ENCODE measurements around the gene LDLRAD4.

LDLRAD4 gene

DNA sequence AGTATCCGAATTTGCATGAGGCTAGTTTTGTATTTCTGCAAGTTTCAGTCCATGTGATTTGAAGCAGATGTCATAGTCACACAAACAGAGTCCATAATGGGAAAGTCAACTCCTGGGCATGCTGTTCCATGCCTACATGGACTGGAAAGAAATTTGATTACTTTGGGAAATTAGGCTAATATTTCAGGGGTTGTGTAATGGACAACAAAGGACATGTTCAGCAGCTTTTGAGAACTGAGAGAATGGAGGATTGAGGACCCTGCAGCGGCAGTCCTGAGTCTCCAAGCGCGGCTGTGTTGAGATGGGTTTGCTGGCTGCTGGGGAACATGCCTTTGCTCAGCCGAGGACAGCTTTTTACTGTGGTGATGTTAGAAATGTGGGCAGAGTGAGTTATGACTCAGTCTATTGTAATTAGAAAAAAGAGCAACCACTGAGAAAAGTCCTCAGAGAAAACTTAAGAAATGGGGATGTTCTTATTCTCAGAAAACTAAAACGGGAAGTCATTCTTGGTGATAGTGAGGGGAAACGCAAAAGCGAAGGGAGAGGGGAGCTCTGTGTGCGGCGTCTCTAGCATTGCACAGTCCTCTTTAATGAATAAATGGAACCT is 358.6 kb downstream of the LDLRAD4 start:
- H3K27me3 ChIP-seq (ENCODE audit: control insufficient read depth in 2 of 2, insufficient read depth in 2 of 2, low read length in 2 of 2) = no peaks in the 10 kb centered on the region
- H3K36me3 ChIP-seq (ENCODE audit: control insufficient read depth in 2 of 2, insufficient read depth in 2 of 2, low read length in 2 of 2) = no peaks in the 10 kb centered on the region
- H3K27ac ChIP-seq (ENCODE audit: low read depth in 2 of 2, low read length in 2 of 2) = no peak overlapping the region
- H3K9ac ChIP-seq (ENCODE audit: low read depth in 1 of 2, low read length in 2 of 2) = no peak overlapping the region
- H3K4me3 ChIP-seq (ENCODE audit: low read length in 2 of 2) = no peak overlapping the region
- no peaks in the 10 kb centered on the region for H3K9me3 ChIP-seq (ENCODE audit: control insufficient read depth in 2 of 2, low read length in 2 of 2)
- H3K4me1 ChIP-seq (ENCODE audit: control insufficient read depth in 2 of 2, insufficient read depth in 2 of 2, low read length in 2 of 2) = no peaks in the 10 kb centered on the region

DNA sequence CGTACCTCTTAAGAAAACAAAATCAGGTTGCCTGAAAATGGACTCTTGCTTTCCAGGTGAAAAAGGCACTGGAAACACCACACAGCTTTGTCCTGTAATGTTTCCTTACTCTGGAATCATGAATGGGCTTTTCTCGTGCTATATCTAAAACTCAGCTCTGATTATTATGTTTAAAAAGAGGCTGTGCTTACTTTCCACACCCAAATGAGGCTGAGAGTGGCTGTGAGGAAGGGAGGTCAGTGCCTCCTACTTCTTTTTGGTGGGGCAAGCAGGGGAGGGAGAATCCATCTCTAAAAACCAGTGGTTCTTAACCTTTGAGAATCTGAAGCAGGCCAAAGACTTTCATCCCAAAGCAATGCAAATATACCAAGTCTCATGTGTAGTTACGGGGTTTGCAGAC is 359.2 kb downstream of the LDLRAD4 start:
- Histone ChIP-seq H3K4me3 (ENCODE audit: low read length in 2 of 2) (no peak overlapping the region), H3K27me3 (ENCODE audit: control insufficient read depth in 2 of 2, insufficient read depth in 2 of 2, low read length in 2 of 2) (no peaks in the 10 kb centered on the region), H3K27ac (ENCODE audit: low read depth in 2 of 2, low read length in 2 of 2) (no peak overlapping the region), H3K36me3 (ENCODE audit: control insufficient read depth in 2 of 2, insufficient read depth in 2 of 2, low read length in 2 of 2) (no peaks in the 10 kb centered on the region), H3K9me3 (ENCODE audit: control insufficient read depth in 2 of 2, low read length in 2 of 2) (no peaks in the 10 kb centered on the region), H3K9ac (ENCODE audit: low read depth in 1 of 2, low read length in 2 of 2) (no peak overlapping the region), H3K4me1 (ENCODE audit: control insufficient read depth in 2 of 2, insufficient read depth in 2 of 2, low read length in 2 of 2) (no peaks in the 10 kb centered on the region)

DNA sequence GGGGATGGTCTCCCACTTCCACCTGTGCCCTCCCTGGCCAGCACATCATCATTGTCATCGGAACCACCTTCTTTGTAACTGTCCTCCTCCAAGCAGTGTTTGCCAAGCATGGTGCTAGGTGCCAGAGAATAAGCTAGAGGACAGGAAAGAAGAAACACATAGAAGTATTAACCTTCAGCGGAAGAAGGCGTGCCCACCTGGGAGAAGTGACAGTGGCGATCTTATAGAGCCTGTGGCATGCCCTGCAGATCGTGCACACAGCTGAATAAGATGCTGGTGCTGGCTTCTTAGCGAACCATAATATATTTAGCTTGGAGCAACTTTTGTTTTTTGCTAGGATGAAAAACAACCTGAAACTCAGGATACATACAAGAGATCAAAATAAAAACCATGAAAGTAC is 359.8 kb downstream of the LDLRAD4 start:
- H3K4me1 ChIP-seq (ENCODE audit: control insufficient read depth in 2 of 2, insufficient read depth in 2 of 2, low read length in 2 of 2) = no peaks in the 10 kb centered on the region
- H3K36me3 ChIP-seq (ENCODE audit: control insufficient read depth in 2 of 2, insufficient read depth in 2 of 2, low read length in 2 of 2) = no peaks in the 10 kb centered on the region
- no peak overlapping the region for H3K9ac ChIP-seq (ENCODE audit: low read depth in 1 of 2, low read length in 2 of 2)
- H3K27ac ChIP-seq (ENCODE audit: low read depth in 2 of 2, low read length in 2 of 2) = no peak overlapping the region
- H3K4me3 ChIP-seq (ENCODE audit: low read length in 2 of 2) = no peak overlapping the region
- no peaks in the 10 kb centered on the region for H3K27me3 ChIP-seq (ENCODE audit: control insufficient read depth in 2 of 2, insufficient read depth in 2 of 2, low read length in 2 of 2)
- no peaks in the 10 kb centered on the region for H3K9me3 ChIP-seq (ENCODE audit: control insufficient read depth in 2 of 2, low read length in 2 of 2)

DNA sequence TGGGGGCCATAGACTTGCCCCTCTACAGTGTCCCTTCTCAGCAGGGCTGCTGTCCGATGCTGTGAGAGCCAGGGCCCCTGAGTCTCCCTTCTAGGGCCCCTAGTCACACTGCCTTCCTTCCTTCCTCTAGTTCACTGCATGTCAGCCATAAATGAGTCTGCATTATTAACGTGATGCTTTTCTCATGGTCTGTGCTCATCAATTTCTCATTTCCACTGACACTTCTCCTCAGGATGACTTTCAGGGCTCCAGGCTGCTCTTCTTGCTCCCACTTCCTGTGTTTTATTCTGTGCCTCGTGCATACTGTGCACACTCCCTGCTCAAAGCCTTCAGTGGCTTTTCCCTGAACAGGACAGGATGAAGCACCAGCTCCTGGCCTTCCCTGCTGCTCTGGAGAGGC is 361.3 kb downstream of the LDLRAD4 start:
- Histone ChIP-seq H3K9me3 (ENCODE audit: control insufficient read depth in 2 of 2, low read length in 2 of 2) (no peaks in the 10 kb centered on the region), H3K36me3 (ENCODE audit: control insufficient read depth in 2 of 2, insufficient read depth in 2 of 2, low read length in 2 of 2) (no peaks in the 10 kb centered on the region), H3K9ac (ENCODE audit: low read depth in 1 of 2, low read length in 2 of 2) (no peak overlapping the region), H3K27me3 (ENCODE audit: control insufficient read depth in 2 of 2, insufficient read depth in 2 of 2, low read length in 2 of 2) (no peaks in the 10 kb centered on the region), H3K4me1 (ENCODE audit: control insufficient read depth in 2 of 2, insufficient read depth in 2 of 2, low read length in 2 of 2) (no peaks in the 10 kb centered on the region), H3K27ac (ENCODE audit: low read depth in 2 of 2, low read length in 2 of 2) (no peak overlapping the region), H3K4me3 (ENCODE audit: low read length in 2 of 2) (no peak overlapping the region)

- H3K9ac ChIP-seq (ENCODE audit: low read depth in 1 of 2, low read length in 2 of 2) = no peak overlapping the region
- no peaks in the 10 kb centered on the region for H3K9me3 ChIP-seq (ENCODE audit: control insufficient read depth in 2 of 2, low read length in 2 of 2)
- no peaks in the 10 kb centered on the region for H3K4me1 ChIP-seq (ENCODE audit: control insufficient read depth in 2 of 2, insufficient read depth in 2 of 2, low read length in 2 of 2)
- H3K36me3 ChIP-seq (ENCODE audit: control insufficient read depth in 2 of 2, insufficient read depth in 2 of 2, low read length in 2 of 2) = no peaks in the 10 kb centered on the region
- no peak overlapping the region for H3K4me3 ChIP-seq (ENCODE audit: low read length in 2 of 2)
- H3K27ac ChIP-seq (ENCODE audit: low read depth in 2 of 2, low read length in 2 of 2) = no peak overlapping the region
- H3K27me3 ChIP-seq (ENCODE audit: control insufficient read depth in 2 of 2, insufficient read depth in 2 of 2, low read length in 2 of 2) = no peaks in the 10 kb centered on the region
Observed at GRCh38 chr18:13580351-13580750, 361.8 kb downstream of the LDLRAD4 start.

- no peak overlapping the region for H3K9ac ChIP-seq (ENCODE audit: low read depth in 1 of 2, low read length in 2 of 2)
- no peaks in the 10 kb centered on the region for H3K4me1 ChIP-seq (ENCODE audit: control insufficient read depth in 2 of 2, insufficient read depth in 2 of 2, low read length in 2 of 2)
- H3K36me3 ChIP-seq (ENCODE audit: control insufficient read depth in 2 of 2, insufficient read depth in 2 of 2, low read length in 2 of 2) = no peaks in the 10 kb centered on the region
- no peaks in the 10 kb centered on the region for H3K9me3 ChIP-seq (ENCODE audit: control insufficient read depth in 2 of 2, low read length in 2 of 2)
- no peak overlapping the region for H3K4me3 ChIP-seq (ENCODE audit: low read length in 2 of 2)
- H3K27ac ChIP-seq (ENCODE audit: low read depth in 2 of 2, low read length in 2 of 2) = no peak overlapping the region
- H3K27me3 ChIP-seq (ENCODE audit: control insufficient read depth in 2 of 2, insufficient read depth in 2 of 2, low read length in 2 of 2) = no peaks in the 10 kb centered on the region
Observed at GRCh38 chr18:13580991-13581390, 362.4 kb downstream of the LDLRAD4 start.

DNA sequence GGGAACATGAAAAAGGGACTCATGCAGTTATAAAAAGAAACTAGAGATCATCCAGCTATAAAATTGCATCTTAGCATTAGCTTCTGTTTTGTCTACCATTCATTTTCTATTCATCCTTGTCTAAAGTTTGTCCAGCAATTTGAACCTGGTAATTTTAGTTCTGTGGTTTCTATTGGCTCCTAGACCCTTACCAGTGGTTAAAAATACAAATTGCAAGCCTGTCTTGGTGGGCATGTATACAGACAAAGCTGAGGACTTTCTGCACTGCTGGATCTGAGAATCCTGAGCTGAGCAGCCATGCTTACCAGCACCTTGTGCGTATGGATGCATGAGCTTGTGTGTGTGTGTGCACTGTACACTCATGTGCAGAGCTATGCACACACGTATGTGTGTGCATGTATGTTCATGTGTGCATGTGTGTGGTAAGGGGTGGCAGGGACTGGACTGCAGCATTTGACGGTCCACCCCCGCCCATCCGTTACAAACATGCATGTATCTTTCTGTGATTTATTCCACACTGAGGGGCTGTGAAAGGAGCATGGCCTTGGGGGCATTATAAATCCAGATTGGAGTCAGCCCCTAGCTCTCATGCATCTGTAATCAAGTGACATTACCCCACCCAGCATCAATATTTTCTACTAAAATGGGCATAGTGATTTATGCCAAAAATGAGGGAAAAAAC is 363.1 kb downstream of the LDLRAD4 start:
- no peak overlapping the region for H3K9ac ChIP-seq (ENCODE audit: low read depth in 1 of 2, low read length in 2 of 2)
- no peaks in the 10 kb centered on the region for H3K4me1 ChIP-seq (ENCODE audit: control insufficient read depth in 2 of 2, insufficient read depth in 2 of 2, low read length in 2 of 2)

GRCh38 chr18:13582178-13582670 is 363.7 kb downstream of the LDLRAD4 start:
- no peaks in the 10 kb centered on the region for H3K36me3 ChIP-seq (ENCODE audit: control insufficient read depth in 2 of 2, insufficient read depth in 2 of 2, low read length in 2 of 2)
- H3K9me3 ChIP-seq (ENCODE audit: control insufficient read depth in 2 of 2, low read length in 2 of 2) = no peaks in the 10 kb centered on the region
- no peak overlapping the region for H3K4me3 ChIP-seq (ENCODE audit: low read length in 2 of 2)
- H3K4me1 ChIP-seq (ENCODE audit: control insufficient read depth in 2 of 2, insufficient read depth in 2 of 2, low read length in 2 of 2) = no peaks in the 10 kb centered on the region
- no peak overlapping the region for H3K27ac ChIP-seq (ENCODE audit: low read depth in 2 of 2, low read length in 2 of 2)
- no peak overlapping the region for H3K9ac ChIP-seq (ENCODE audit: low read depth in 1 of 2, low read length in 2 of 2)
- no peaks in the 10 kb centered on the region for H3K27me3 ChIP-seq (ENCODE audit: control insufficient read depth in 2 of 2, insufficient read depth in 2 of 2, low read length in 2 of 2)

More for the DNA sequence above, 363.1 kb downstream of the LDLRAD4 start:
- Histone ChIP-seq H3K4me3 (ENCODE audit: low read length in 2 of 2) (no peak overlapping the region), H3K27me3 (ENCODE audit: control insufficient read depth in 2 of 2, insufficient read depth in 2 of 2, low read length in 2 of 2) (no peaks in the 10 kb centered on the region), H3K36me3 (ENCODE audit: control insufficient read depth in 2 of 2, insufficient read depth in 2 of 2, low read length in 2 of 2) (no peaks in the 10 kb centered on the region), H3K27ac (ENCODE audit: low read depth in 2 of 2, low read length in 2 of 2) (no peak overlapping the region), H3K9me3 (ENCODE audit: control insufficient read depth in 2 of 2, low read length in 2 of 2) (no peaks in the 10 kb centered on the region)

GRCh38 chr18:13583576-13584550 is 365.3 kb downstream of the LDLRAD4 start:
- H3K36me3 ChIP-seq (ENCODE audit: control insufficient read depth in 2 of 2, insufficient read depth in 2 of 2, low read length in 2 of 2) = no peaks in the 10 kb centered on the region
- H3K9ac ChIP-seq (ENCODE audit: low read depth in 1 of 2, low read length in 2 of 2) = no peak overlapping the region
- no peaks in the 10 kb centered on the region for H3K27me3 ChIP-seq (ENCODE audit: control insufficient read depth in 2 of 2, insufficient read depth in 2 of 2, low read length in 2 of 2)
- no peak overlapping the region for H3K4me3 ChIP-seq (ENCODE audit: low read length in 2 of 2)
- H3K27ac ChIP-seq (ENCODE audit: low read depth in 2 of 2, low read length in 2 of 2) = no peak overlapping the region
- no peaks in the 10 kb centered on the region for H3K4me1 ChIP-seq (ENCODE audit: control insufficient read depth in 2 of 2, insufficient read depth in 2 of 2, low read length in 2 of 2)
- H3K9me3 ChIP-seq (ENCODE audit: control insufficient read depth in 2 of 2, low read length in 2 of 2) = no peaks in the 10 kb centered on the region

- Histone ChIP-seq H3K27ac (ENCODE audit: low read depth in 2 of 2, low read length in 2 of 2) (no peak overlapping the region), H3K36me3 (ENCODE audit: control insufficient read depth in 2 of 2, insufficient read depth in 2 of 2, low read length in 2 of 2) (no peaks in the 10 kb centered on the region), H3K4me3 (ENCODE audit: low read length in 2 of 2) (no peak overlapping the region), H3K27me3 (ENCODE audit: control insufficient read depth in 2 of 2, insufficient read depth in 2 of 2, low read length in 2 of 2) (no peaks in the 10 kb centered on the region), H3K9me3 (ENCODE audit: control insufficient read depth in 2 of 2, low read length in 2 of 2) (no peaks in the 10 kb centered on the region), H3K9ac (ENCODE audit: low read depth in 1 of 2, low read length in 2 of 2) (no peak overlapping the region), H3K4me1 (ENCODE audit: control insufficient read depth in 2 of 2, insufficient read depth in 2 of 2, low read length in 2 of 2) (no peaks in the 10 kb centered on the region)
Observed at GRCh38 chr18:13584825-13585224, 366.3 kb downstream of the LDLRAD4 start.
